Fibroblast of skin of right quadriceps (primary cell): ENCODE measurements around the gene LAMC2.
"Not testable (repeated sequence)": the region's sequence is repeated elsewhere in the genome, so short reads cannot be mapped to it uniquely, and the experiment has no call there.

Experiments used
- DNase-seq: peaks from one replicate; pipeline ENCODE4 v3.0.0-alpha.2; 2013

Gene LAMC2

DNA sequence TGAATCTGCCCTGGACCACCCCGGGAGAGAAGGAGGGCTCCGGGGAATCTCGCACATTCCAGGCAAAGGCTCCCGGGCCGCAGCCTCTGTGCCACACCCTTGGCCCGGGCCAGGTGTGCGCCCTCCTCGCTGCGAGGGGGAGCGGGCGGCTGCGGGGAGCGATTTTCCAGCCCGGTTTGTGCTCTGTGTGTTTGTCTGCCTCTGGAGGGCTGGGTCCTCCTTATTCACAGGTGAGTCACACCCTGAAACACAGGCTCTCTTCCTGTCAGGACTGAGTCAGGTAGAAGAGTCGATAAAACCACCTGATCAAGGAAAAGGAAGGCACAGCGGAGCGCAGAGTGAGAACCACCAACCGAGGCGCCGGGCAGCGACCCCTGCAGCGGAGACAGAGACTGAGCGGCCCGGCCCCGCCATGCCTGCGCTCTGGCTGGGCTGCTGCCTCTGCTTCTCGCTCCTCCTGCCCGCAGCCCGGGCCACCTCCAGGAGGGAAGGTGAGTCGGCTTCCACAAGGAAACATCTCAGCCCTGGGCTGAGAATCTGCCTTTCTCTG, at the start of gene LAMC2:
Gene LAMC2 (plus strand): TSS at position 324 of the 550 bp plus-strand sequence. CDS start 89 bp downstream, at position 413.
- peak; percentile 15 for DNase-seq

DNA sequence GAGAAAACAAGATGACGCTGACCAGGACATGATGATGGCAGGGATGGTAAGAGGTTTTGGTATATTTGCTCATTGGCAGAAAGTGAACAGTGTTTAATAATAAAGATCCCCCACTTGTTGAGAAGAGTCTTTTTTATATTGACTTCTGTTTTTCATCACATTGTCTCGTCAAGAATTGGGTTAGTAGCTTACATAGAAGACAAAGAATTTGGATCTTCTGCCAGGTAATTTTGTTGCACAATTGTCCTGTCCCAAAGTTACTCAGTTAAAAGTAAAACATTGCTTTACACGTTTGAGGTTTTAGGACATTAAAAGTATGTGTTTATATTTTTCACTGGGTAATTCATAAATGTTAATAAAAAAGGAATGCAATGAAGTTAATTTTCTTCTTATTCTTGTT, 48.3 kb upstream of the LAMC2 start:
- peak; percentile 42 for DNase-seq

DNA sequence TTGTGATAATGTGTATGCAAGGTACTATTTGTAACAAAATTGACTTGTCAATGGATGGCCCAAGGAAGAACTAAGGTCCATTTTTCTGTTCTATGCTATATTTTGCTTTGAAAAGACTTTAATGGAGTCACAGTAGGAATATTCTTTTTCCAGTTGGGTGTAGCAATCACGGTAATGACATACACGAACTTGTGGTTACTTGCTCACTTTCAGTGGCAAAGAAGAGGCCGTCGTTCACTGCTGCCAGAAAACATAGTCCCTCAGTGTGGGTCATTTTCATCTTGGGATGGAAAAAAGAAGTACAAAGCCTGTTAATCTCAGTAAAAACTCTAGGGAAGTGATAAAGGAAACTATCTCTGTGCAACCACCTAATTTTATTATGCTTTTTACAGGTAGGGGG, 47.8 kb upstream of the LAMC2 start:
- no peak for DNase-seq

DNA sequence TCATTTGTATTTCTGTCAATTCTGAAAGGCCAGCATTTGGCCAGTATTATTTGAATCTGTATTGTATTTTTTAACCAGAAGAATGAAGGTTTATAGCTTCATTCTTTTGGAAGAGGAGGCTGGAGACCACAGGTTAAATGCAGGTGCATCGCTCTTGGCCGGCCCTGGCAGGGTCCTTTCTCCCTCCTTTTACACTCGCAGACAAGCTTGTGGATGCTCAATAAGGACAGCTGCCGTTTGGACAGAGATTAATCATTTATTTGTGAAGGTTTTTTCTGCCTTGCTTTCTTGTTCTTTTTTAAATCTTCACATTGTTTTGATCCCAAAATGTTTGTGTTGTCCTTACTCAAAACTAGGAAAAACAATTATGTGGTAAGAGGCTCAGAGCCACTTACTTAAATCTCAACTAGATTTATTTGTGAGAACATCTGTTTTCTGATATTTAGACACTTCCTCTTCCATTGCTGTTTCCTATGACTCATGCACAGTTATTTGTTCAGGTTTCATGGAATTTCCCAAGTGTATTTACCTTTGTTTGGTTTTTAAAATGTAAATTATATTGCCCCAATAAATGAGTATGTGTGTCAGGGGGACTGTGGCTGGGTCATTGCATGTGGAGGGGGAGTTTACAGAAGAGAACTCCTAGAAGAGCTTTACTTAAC, 46.7 kb upstream of the LAMC2 start:
- DNase-seq = peak; percentile 27

DNA sequence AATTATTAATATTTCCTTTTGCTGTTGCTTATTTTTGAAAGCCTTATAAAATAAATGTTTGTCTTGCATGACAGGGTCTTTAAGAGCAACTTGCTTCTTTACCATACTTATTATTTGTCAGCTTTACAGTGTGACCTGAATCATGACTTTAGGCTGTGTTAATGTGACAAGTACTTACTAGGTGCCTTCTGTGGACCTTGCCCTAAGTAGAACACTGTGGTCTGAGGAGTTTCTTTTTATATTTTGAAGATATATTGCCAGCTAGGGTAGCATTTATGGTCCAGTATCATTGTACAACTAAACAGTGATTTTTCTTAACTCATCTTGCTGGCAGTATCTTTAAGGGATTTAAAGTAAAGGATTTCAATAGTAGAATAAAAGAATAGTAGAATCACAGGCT, 45.4 kb upstream of the LAMC2 start:
- no peak for DNase-seq

DNA sequence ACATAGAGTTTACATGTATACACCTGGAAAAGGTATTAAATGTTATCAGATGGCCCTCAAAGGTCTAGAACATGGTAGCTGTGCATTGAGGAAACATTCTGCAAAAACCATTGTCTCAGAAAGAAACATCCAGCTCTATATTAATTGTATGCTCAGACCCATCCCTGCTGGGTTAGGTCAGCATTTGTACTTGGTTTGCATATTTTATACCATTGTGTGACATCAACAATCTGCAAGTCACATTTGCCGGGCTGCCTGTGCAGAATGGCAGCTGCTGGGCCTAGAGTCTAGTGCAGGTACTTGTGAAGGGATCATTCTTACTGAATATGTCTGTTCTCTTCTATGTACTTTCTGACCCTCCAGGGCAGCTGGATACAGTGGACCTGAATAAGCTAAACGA, 43.9 kb upstream of the LAMC2 start:
- DNase-seq = no peak

DNA sequence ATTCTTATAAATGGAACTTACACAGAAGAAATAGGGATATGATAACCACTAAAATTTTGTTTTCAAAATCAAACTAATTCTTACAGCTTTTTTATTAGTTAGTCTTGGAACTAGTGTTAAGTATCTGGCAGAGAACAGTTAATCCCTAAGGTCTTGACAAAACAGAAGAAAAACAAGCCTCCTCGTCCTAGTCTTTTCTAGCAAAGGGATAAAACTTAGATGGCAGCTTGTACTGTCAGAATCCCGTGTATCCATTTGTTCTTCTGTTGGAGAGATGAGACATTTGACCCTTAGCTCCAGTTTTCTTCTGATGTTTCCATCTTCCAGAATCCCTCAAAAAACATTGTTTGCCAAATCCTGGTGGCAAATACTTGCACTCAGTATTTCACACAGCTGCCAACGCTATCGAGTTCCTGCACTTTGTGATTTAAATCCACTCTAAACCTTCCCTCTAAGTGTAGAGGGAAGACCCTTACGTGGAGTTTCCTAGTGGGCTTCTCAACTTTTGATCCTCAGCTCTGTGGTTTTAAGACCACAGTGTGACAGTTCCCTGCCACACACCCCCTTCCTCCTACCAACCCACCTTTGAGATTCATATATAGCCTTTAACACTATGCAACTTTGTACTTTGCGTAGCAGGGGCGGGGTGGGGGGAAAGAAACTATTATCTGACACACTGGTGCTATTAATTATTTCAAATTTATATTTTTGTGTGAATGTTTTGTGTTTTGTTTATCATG, 42.3 kb upstream of the LAMC2 start:
- DNase-seq = no peak

DNA sequence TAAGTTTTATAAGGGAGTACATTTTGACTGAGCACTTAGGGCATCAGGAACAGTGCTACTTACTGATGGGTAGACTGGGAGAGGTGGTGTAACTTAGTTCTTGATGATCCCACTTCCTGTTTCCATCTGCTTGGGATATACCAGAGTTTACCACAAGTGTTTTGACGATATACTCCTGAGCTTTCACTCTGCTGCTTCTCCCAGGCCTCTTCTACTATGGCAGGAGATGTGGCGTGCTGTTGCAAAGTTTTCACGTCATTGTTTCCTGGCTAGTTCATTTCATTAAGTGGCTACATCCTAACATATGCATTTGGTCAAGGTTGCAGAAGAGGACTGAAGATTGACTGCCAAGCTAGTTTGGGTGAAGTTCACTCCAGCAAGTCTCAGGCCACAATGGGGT, 41.3 kb upstream of the LAMC2 start:
- DNase-seq = no peak

DNA sequence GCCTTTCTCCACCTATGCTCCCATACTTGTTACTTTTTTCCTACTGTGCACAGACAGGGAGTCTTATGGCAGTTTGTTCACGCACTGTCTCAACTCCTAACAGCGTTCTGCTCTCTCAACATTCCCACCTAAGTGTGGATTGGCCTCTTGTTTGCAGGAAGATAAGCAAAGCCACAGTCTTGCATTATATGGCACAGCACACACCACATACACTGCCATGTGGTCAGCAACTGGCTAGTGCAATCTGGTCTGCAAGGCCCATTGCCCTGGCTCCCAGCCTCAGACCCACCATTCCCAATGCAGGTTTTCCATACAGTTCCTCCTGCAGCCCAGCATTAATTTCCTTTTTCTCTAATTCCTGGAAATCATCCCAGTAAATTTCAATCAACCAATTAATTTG, 38.3 kb upstream of the LAMC2 start:
- no peak for DNase-seq

DNA sequence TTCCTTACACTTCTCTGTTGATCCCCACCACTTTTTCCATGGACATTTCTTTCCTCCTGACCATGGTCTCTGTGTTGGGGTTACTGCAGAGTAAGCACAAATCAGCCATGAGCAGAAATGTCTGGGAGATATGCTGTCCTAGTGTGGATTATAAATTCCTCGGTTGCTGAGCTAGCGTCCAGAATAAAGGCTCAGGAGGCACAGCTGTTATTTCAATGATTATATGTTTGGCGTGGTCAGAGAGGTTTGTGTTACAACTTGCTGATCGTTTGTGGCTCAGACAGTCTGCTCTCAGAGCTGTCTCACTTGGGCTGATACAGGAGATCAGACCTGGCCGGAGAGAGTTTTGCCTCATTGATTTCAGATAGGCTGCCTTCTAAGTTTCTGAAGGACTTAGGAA, 37.5 kb upstream of the LAMC2 start:
- no peak for DNase-seq

DNA sequence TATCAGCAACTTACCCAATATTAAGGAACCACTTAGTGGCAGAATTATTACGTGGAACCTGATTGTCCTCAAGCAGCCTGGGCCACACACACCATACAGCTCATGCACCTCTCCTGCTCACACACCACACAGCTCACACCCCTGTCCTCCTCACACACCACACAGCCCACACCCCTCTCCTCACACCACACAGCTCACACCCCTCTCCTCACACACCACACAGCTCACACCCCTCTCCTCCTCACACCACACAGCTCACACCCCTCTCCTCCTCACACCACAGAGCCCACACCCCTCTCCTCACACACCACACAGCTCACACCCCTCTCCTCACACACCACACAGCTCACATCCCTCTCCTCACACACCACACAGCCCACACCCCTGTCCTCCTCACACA, 36.8 kb upstream of the LAMC2 start:
- DNase-seq = no peak

DNA sequence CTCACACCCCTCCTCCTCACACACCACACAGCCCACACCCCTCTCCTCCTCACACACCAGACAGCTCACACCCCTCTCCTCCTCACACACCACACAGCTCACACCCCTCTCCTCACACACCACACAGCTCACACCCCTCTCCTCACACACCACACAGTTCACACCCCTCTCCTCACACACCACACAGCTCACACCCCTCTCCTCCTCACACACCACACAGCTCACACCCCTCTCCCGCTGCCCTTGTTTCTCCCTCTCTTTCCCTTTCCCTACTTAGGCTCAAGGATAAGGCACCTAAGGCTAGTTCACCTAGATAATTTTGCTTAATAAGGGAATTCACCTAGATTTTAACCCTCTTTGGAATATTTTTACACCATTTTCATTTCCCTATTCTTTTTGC, 36.0 kb upstream of the LAMC2 start:
- DNase-seq = not testable (repeated sequence)

DNA sequence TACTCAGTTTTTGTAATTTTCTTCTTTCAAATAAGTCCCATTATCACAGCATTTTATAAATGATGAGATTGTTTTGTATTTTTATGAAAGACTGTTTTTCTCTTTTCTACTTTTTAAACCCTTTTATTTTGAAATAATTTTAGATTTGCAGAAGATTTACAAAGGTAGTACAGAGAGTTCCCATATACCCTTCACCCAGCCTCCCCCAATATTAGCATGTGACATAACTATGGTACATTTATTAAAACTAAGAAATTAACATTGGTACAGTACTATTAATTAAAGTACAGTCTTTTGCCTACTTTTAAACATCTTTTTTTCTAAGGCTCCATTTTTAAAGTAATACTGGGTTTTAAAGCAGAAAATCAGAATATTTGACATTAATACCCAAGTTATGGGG, 35.6 kb upstream of the LAMC2 start:
- no peak for DNase-seq

DNA sequence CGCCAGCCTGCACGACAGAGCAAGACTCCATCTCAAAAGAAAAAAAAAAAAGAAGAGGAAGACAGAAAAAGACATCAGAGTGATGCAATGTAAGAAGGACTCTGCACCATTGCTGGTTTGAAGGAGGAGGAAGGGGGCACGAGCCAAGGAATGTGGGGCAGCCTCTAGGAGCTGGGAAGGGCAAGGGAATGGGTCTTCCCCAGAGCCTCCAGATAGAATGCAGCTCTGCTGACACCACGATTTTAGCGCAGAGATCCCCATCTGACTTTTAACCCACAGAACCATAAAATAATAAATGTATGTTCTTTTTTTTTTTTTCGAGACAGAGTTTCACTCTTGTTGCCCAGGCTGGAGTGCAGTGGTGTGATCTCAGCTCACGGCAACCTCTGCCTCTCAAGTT, 33.9 kb upstream of the LAMC2 start:
- DNase-seq = no peak

DNA sequence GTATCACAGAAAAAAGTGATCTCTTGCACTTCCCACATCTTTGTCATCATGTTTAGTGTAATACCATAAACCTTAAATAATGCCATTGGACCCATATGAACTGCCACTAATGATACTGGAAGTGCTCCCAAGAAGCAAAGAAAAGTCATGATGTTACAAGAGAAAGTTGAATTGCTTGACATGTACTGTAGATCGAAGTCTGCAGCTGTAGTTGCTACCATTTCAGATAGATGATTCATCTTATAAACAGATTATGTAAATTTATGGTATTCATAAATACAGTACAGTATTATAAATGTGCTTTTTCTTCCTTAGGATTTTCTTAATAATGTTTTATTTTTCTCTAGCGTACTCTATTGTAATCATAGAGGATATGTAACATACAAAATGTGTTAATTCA, 30.1 kb upstream of the LAMC2 start:
- DNase-seq = peak; percentile 22

DNA sequence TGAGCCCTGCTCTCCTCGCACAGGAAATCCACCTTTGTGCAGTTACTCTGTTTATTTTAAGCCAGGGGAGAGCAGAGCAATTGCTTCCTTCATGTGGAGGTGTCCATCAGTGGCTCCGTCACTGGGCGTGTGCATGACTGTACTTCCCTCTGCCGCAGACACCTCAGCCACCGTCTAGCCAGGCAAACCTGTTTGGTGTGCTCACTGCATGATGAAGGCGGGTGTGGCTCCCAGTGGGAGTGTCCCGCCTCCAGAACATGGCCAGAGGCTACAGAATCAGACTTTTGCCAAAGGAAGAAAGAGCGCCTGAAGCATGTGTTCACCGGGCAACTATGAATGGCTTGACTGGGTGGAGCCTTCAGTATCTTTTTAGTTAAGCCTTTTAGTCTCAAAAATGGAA, 26.1 kb upstream of the LAMC2 start:
- DNase-seq = no peak

DNA sequence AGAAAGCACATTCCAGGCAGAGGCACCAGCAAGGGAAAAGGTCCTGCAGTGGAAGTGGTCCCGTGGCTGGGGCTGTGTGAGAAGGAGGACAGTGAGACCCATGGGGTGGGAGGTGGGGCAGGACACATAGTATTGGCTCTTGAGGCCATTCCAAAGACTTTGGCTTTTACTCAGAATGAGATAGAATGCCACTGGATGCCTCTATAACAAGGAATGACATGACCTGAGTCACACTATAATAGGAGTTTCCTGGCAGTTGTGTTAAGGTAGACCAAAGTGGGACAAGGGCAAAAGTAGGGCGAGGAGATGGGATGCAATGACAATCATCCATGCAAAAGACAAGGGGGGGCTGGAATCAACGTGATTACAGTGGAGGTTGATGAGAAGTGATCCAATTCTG, 24.7 kb upstream of the LAMC2 start:
- no peak for DNase-seq

DNA sequence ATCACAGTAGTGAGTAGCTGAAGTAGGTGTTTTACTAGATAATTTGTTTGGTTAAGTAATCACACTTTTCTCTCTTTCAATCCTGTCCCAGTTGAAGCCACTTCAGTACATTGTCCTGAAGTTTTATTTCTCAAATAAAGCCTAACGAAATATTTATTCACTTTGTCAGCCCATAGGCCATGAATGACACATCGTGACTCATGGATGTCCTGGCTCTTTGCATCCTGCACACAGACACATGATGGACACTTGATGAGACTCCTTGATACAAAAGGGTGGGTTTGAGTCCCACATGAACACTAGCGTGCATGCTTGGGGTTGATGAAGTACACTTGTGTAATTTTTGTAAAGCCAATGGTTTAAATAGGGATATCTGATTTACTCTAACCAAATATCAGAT, 22.7 kb upstream of the LAMC2 start:
- DNase-seq = peak; percentile 92

DNA sequence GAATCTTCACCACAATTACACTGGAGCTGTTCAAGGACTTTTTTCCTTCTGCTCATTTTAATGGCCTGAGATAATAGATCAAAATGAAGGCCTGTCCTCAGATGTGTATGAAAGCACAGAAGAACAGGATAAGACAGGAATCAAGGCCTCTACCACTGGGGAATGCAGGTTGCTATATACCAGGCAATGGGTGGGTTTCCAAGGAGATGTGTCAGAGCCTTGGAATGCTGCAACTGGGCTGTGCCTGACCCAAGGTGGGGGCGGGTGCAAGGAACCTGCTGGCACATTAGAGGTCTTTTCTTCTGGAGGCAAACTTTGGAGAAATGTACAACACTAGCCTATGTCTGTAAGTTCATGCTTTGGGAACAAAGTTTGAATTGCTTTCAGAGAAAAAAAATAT, 21.7 kb upstream of the LAMC2 start:
- DNase-seq = peak; percentile 69

DNA sequence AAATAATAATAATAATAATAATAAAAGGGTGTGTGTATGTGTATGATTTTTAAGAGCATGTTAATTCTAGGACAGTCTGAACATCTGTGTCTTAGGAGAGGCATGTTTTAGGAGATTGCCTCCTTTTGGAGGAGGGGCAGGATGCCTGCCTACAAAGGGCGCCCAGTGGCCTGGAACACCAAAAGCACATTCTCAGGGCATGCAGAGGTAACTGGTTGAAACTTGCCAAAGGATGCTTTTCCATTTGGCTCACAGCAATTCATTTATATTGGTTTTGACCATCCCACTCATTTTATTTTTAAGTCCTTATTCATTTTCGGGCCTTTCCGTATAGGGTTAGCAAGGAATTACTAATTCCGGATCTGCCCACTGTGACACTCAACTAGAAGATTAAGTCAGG, 21.1 kb upstream of the LAMC2 start:
- no peak for DNase-seq

DNA sequence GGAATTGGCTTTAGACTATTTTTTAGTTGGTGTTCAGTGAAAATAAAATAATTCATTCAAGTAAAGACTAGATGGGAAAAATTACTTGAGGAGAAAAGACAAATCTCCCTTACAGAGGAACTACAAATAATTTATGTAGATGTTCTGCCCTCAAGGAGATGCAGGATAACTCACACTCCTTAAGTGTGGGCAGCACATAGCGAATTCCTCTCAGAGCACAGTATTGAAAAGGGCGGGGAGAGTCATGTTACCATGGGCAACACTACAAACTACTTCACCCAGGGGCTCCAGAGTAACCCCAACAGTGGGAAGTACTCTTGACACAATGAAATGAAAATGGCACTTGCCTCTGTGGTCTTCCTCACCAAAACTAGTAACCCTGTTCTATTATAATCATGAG, 20.6 kb upstream of the LAMC2 start:
- DNase-seq = no peak

DNA sequence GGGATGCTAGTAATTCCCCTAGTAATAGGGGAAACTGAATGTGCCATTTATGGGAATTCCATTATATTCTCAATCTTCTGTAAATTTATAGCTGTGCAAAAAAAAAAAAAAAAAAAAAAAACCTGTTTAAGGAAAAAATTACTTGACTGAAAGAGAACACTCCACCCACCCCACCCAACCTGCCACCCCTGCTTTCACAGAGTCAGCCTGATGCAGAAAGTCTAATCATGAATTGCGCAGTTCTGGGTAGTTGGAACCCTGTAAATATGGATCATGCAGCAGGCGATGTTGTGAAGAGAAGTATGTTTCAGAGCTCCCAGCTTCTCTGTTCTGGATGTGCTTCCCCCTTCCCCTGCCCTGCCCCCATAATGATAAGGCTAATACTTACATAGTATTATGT, 19.6 kb upstream of the LAMC2 start:
- no peak for DNase-seq

DNA sequence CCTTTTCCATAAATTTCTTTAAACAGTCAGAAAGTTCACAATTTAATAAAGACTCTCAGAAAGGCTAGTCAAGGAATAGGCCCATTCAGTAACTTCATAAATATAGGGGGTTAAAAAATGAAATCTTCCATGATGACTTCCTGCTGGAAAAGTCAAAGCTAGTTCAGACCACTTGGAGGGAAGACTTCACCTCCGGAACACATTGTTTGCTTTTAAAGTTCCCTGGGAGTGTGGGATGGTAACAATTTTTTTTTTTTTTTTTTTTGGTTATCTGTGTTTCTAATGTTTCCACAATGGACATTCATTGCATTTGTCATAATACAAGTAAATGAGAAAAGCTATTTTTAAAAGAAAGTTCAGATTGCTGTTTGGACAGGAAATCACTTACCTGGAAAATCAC, 18.4 kb upstream of the LAMC2 start:
- DNase-seq = no peak

DNA sequence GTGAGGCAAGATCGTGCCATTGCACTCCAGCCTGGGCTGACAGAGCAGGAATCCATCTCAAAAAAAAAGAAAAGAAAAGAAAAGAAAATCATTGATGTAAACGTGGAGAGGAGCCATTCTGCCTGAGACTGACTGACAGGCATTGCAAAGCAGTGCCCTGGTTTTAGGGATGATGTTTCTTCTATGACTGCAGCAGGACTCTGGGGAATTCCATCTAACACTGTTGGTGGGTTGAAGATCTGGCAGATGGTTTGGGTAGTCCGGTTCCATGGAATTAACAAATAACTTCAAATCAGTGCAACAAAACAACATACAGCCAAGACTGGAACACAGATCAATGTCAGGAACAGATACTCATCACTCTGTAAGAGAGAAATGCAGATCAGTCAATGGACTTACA, 17.8 kb upstream of the LAMC2 start:
- DNase-seq = no peak

DNA sequence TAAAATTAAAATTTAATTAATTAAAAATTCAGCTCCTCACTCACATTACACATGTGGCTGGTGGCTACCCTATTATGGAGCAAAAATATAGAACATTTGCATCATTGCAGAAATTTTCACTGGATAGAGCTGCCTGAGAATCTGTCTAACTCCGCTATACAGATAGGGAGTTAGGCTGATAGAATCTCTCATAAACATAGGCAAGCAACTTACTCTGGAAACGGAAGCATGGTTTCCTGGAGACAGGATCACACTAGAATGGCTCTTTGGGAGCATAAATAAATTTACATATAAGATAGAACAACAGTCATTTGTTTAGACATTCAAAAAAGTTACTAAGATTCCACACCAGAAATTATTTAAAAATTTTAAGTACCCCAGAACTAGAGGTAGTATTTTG, 12.2 kb upstream of the LAMC2 start:
- no peak for DNase-seq
